ENCODE measurements around the gene MAT1A.

MAT1A gene

GRCh38 chr10:80281784-80282765, 7.4 kb downstream of the MAT1A start:
- no peak for DNase-seq (ENCODE audit: low read depth in 2 of 2)

GRCh38 chr10:80281292-80281691, 8.2 kb downstream of the MAT1A start:
- no peak for DNase-seq (ENCODE audit: low read depth in 2 of 2)

GRCh38 chr10:80280071-80280800, 9.2 kb downstream of the MAT1A start:
- no peak for DNase-seq (ENCODE audit: low read depth in 2 of 2)

GRCh38 chr10:80279146-80279545, 10.3 kb downstream of the MAT1A start:
- no peak for DNase-seq (ENCODE audit: low read depth in 2 of 2)

GRCh38 chr10:80278480-80278879, 11.0 kb downstream of the MAT1A start:
- DNase-seq (ENCODE audit: low read depth in 2 of 2) = no peak

GRCh38 chr10:80277567-80278250, 11.7 kb downstream of the MAT1A start:
- DNase-seq (ENCODE audit: low read depth in 2 of 2) = no peak

- DNase-seq (ENCODE audit: low read depth in 2 of 2) = no peak
These were observed 12.4 kb downstream of the MAT1A start for GRCh38 chr10:80277016-80277415.

GRCh38 chr10:80276335-80276734, 13.1 kb downstream of the MAT1A start:
- no peak for DNase-seq (ENCODE audit: low read depth in 2 of 2)

GRCh38 chr10:80275756-80276155, 13.7 kb downstream of the MAT1A start:
- DNase-seq (ENCODE audit: low read depth in 2 of 2) = no peak

GRCh38 chr10:80275135-80275498, 14.3 kb downstream of the MAT1A start:
- DNase-seq (ENCODE audit: low read depth in 2 of 2) = no peak

GRCh38 chr10:80274396-80275134, 14.9 kb downstream of the MAT1A start:
- no peak for DNase-seq (ENCODE audit: low read depth in 2 of 2)

GRCh38 chr10:80273523-80274170, 15.8 kb downstream of the MAT1A start:
- DNase-seq (ENCODE audit: low read depth in 2 of 2) = no peak

- DNase-seq (ENCODE audit: low read depth in 2 of 2) = no peak
These were observed 16.5 kb downstream of the MAT1A start for GRCh38 chr10:80272793-80273522.

GRCh38 chr10:80271416-80271815, 18.0 kb downstream of the MAT1A start:
- no peak for DNase-seq (ENCODE audit: low read depth in 2 of 2)

GRCh38 chr10:80270887-80271286, 18.6 kb downstream of the MAT1A start:
- no peak for DNase-seq (ENCODE audit: low read depth in 2 of 2)

GRCh38 chr10:80268938-80269588, 20.4 kb downstream of the MAT1A start:
- DNase-seq (ENCODE audit: low read depth in 2 of 2) = no peak

GRCh38 chr10:80268266-80268665, 21.2 kb downstream of the MAT1A start:
- no peak for DNase-seq (ENCODE audit: low read depth in 2 of 2)

GRCh38 chr10:80266513-80266863, 23.0 kb downstream of the MAT1A start:
- DNase-seq (ENCODE audit: low read depth in 2 of 2) = no peak

GRCh38 chr10:80265740-80266512, 23.5 kb downstream of the MAT1A start:
- DNase-seq (ENCODE audit: low read depth in 2 of 2) = no peak
